Endodermal cell (in vitro differentiated cells): ENCODE data around the gene AXIN1. TPM values are rescaled to one million over a fixed set of nuclear protein-coding genes. Genes with fewer than 3 reads are reported as not detected.

Source experiments
- DNase-seq: peaks from one replicate; pipeline ENCODE4 v3.0.0-alpha.2; 2017
- H3K27ac ChIP-seq: 2 replicates; pipeline ENCODE4 v1.5.1; 2013; ENCODE audit warnings: mild to moderate bottlenecking, low read depth, low read length, moderate library complexity
- H3K27me3 ChIP-seq: 2 replicates; pipeline ENCODE4 v1.6.1; 2013; ENCODE audit warnings: mild to moderate bottlenecking, low read length, moderate library complexity; ENCODE audit not compliant: insufficient read depth, control insufficient read depth, poor library complexity, severe bottlenecking
- H3K36me3 ChIP-seq: 2 replicates; pipeline ENCODE4 v1.7.0; 2013; ENCODE audit warnings: mild to moderate bottlenecking, low read length, moderate library complexity; ENCODE audit not compliant: control insufficient read depth, insufficient read depth
- H3K4me1 ChIP-seq: one replicate; pipeline ENCODE4 v1.7.0; 2013; ENCODE audit warnings: low read length; ENCODE audit not compliant: control insufficient read depth, insufficient read depth
- H3K4me3 ChIP-seq: 2 replicates; pipeline ENCODE4 v1.5.1; 2013; ENCODE audit warnings: mild to moderate bottlenecking, low read length, moderate library complexity
- H3K9ac ChIP-seq: 2 replicates; pipeline ENCODE4 v1.6.1; 2013; ENCODE audit warnings: mild to moderate bottlenecking, low read length, moderate library complexity; ENCODE audit not compliant: poor library complexity, severe bottlenecking; ENCODE audit errors: extremely low read depth
- H3K9me3 ChIP-seq: 2 replicates; pipeline ENCODE4 v1.6.1; 2013; ENCODE audit warnings: mild to moderate bottlenecking, low read length, moderate library complexity; ENCODE audit not compliant: control insufficient read depth
- H3K27ac Mint-ChIP-seq: 2 replicates; pipeline ENCODE4 v1.8.0; 2020; ENCODE audit warnings: mixed read lengths
- H3K27me3 Mint-ChIP-seq: 2 replicates; pipeline ENCODE4 v1.8.0; 2021; ENCODE audit warnings: mild to moderate bottlenecking, mixed read lengths; ENCODE audit not compliant: insufficient read depth
- H3K36me3 Mint-ChIP-seq: 2 replicates; pipeline ENCODE4 v1.8.0; 2020; ENCODE audit warnings: low read depth, mixed read lengths
- H3K4me1 Mint-ChIP-seq: 2 replicates; pipeline ENCODE4 v1.8.0; 2020; ENCODE audit warnings: mixed read lengths
- H3K4me3 Mint-ChIP-seq: 2 replicates; pipeline ENCODE4 v1.8.0; 2020; ENCODE audit warnings: mild to moderate bottlenecking, moderate library complexity, mixed read lengths
- H3K9me3 Mint-ChIP-seq: 2 replicates; pipeline ENCODE4 v1.8.0; 2020; ENCODE audit warnings: mild to moderate bottlenecking, mixed read lengths
- WGBS, 2 experiments: methylation state at CpG; one replicate each; pipeline versions ENCODE4 v1.1.5 to v1.1.7; 2013; ENCODE audit warnings: missing lambda C conversion rate in 2 of 2, mixed read lengths in 1 of 2; ENCODE audit not compliant: insufficient coverage in 1 of 2, insufficient read length in 1 of 2; 5-methylcytosine and 5-hydroxymethylcytosine counted together
- total RNA-seq, 2 donors: library from RNA; stranded (reverse); fragmentation: NEBNext Ultra II Directional in 1 of 2; extraction: Animal tissue kit (Norgen Biotek cat#: 25700) in 1 of 2; gene quantifications; 2 replicates in 1 of 2; 3 replicates in 1 of 2; pipeline ENCODE4 v1.2.1, GENCODE V29; 2021
- TF ChIP-seq, protein P1 (sequence below): fragments of 200-600 bp; sonication (generic); conservative IDR thresholded peaks from 2 replicates; pipeline ENCODE4 v1.5.0; 2021; ENCODE audit warnings: antibody characterized with exemption, mild to moderate bottlenecking

AXIN1 gene
- total RNA-seq, 2 donors from 2014 or later = 36.5 to 37.3 TPM

- peak overlapping the region; percentile 63 for H3K9ac ChIP-seq
- peaks cover 8% of the 10 kb centered on the region for H3K36me3 ChIP-seq
- H3K27me3 ChIP-seq = no peaks in the 10 kb centered on the region
- H3K9me3 Mint-ChIP-seq = no peaks in the 10 kb centered on the region
- peaks cover 24% of the 10 kb centered on the region for H3K4me1 ChIP-seq
- no peak for DNase-seq
- no peaks in the 10 kb centered on the region for H3K27me3 Mint-ChIP-seq
- TF ChIP-seq, protein P1, sequence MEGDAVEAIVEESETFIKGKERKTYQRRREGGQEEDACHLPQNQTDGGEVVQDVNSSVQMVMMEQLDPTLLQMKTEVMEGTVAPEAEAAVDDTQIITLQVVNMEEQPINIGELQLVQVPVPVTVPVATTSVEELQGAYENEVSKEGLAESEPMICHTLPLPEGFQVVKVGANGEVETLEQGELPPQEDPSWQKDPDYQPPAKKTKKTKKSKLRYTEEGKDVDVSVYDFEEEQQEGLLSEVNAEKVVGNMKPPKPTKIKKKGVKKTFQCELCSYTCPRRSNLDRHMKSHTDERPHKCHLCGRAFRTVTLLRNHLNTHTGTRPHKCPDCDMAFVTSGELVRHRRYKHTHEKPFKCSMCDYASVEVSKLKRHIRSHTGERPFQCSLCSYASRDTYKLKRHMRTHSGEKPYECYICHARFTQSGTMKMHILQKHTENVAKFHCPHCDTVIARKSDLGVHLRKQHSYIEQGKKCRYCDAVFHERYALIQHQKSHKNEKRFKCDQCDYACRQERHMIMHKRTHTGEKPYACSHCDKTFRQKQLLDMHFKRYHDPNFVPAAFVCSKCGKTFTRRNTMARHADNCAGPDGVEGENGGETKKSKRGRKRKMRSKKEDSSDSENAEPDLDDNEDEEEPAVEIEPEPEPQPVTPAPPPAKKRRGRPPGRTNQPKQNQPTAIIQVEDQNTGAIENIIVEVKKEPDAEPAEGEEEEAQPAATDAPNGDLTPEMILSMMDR = no peak
- H3K4me1 Mint-ChIP-seq = peaks cover 23% of the 10 kb centered on the region
- H3K9me3 ChIP-seq = no peaks in the 10 kb centered on the region
- peak overlapping the region; percentile 77 for H3K4me3 Mint-ChIP-seq
- 4 to 9% methylated on average over 8 to 12 of the region's 12 CpGs for WGBS, 2 experiments
- H3K4me3 ChIP-seq = peak overlapping the region; percentile 84
- no peak overlapping the region for H3K27ac ChIP-seq
- H3K27ac Mint-ChIP-seq = no peak overlapping the region
- peaks cover 5% of the 10 kb centered on the region for H3K36me3 Mint-ChIP-seq
Measured at GRCh38 chr16:380762-381011, 28.2 kb upstream of the AXIN1 start.

- TF ChIP-seq, protein P1 = no peak
- H3K4me1 ChIP-seq = peaks cover 24% of the 10 kb centered on the region
- no peak overlapping the region for H3K27ac ChIP-seq
- H3K9me3 ChIP-seq = no peaks in the 10 kb centered on the region
- H3K36me3 Mint-ChIP-seq = peaks cover 5% of the 10 kb centered on the region
- H3K4me3 Mint-ChIP-seq = peak overlapping the region; percentile 77
- peaks cover 23% of the 10 kb centered on the region for H3K4me1 Mint-ChIP-seq
- H3K27me3 Mint-ChIP-seq = no peaks in the 10 kb centered on the region
- WGBS, 2 experiments = 84 to 86% methylated on average over 22 to 27 of the region's 27 CpGs
- no peak overlapping the region for H3K27ac Mint-ChIP-seq
- DNase-seq = no peak
- no peak overlapping the region for H3K9ac ChIP-seq
- H3K36me3 ChIP-seq = peaks cover 11% of the 10 kb centered on the region
- H3K27me3 ChIP-seq = no peaks in the 10 kb centered on the region
- H3K4me3 ChIP-seq = peak overlapping the region; percentile 84
- H3K9me3 Mint-ChIP-seq = no peaks in the 10 kb centered on the region
Measured at GRCh38 chr16:379961-380761, 27.6 kb upstream of the AXIN1 start.

- 75 to 89% methylated on average over 14 to 16 of the region's 16 CpGs for WGBS, 2 experiments
- peak overlapping the region; percentile 84 for H3K4me3 ChIP-seq
- peaks cover 18% of the 10 kb centered on the region for H3K36me3 ChIP-seq
- Mint-ChIP-seq H3K27me3 (no peaks in the 10 kb centered on the region), H3K36me3 (peaks cover 8% of the 10 kb centered on the region), H3K4me3 (peak overlapping the region; percentile 77), H3K9me3 (no peaks in the 10 kb centered on the region), H3K27ac (no peak overlapping the region), H3K4me1 (peaks cover 23% of the 10 kb centered on the region)
- H3K4me1 ChIP-seq = peaks cover 24% of the 10 kb centered on the region
- H3K27ac ChIP-seq = no peak overlapping the region
- no peaks in the 10 kb centered on the region for H3K27me3 ChIP-seq
- H3K9ac ChIP-seq = no peak overlapping the region
- TF ChIP-seq, protein P1 = no peak
- peak; percentile 96 for DNase-seq
- H3K9me3 ChIP-seq = no peaks in the 10 kb centered on the region
Measured at GRCh38 chr16:379183-379960, 26.8 kb upstream of the AXIN1 start.
